ENCODE data around the gene PBX2. TPM values are rescaled to one million over a fixed set of nuclear protein-coding genes. Genes with fewer than 3 reads are reported as not detected.

Gene PBX2, protein sequence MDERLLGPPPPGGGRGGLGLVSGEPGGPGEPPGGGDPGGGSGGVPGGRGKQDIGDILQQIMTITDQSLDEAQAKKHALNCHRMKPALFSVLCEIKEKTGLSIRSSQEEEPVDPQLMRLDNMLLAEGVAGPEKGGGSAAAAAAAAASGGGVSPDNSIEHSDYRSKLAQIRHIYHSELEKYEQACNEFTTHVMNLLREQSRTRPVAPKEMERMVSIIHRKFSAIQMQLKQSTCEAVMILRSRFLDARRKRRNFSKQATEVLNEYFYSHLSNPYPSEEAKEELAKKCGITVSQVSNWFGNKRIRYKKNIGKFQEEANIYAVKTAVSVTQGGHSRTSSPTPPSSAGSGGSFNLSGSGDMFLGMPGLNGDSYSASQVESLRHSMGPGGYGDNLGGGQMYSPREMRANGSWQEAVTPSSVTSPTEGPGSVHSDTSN
- total RNA-seq: 29.0 and 35.4 TPM in 2 replicates

DNA sequence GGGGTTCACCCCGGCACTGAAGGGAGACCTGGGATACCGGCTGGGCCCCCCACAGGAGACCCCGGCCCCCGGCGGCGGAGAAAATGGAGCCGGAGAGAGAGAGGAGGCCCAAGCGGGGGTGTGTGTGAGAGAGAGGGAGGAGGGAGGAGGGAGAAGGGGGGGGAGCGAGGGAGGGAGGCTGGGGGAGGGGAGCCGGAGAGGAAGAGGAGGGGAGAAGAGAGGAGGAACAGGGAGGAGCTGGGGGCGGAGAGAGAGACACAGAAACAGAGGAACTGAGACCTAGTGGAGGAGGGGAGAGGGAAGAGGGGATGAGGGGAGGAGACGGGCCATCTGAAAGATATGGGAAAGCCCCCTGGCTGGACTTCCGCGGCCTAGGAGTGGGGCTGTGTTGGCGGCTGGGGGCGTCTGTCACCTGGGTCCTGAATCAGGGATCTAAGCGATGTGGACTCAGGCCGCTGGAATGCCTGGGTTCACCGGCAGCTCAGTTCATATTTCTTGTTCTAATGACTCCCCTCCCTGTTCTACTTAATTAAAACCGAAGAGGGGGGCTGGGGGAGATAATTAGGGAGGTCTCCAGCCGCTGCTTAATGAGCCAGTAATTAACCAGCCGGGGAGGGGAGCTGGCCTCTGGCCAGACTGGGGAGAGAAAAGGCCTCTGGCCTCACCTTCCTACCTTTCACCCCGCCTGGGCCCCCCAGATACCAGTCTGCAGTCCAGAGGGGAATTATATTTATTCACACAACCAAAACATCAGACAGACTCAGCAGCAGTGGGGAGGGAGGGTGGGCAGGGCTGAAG, at the start of gene PBX2:
PBX2 (minus strand) TSS at position 149 of the 798 bp plus-strand sequence. CDS start 287 bp downstream, outside the sequence.
- peak; percentile 93 for DNase-seq (ENCODE audit: low read depth)
- TF ChIP-seq, protein P1, sequence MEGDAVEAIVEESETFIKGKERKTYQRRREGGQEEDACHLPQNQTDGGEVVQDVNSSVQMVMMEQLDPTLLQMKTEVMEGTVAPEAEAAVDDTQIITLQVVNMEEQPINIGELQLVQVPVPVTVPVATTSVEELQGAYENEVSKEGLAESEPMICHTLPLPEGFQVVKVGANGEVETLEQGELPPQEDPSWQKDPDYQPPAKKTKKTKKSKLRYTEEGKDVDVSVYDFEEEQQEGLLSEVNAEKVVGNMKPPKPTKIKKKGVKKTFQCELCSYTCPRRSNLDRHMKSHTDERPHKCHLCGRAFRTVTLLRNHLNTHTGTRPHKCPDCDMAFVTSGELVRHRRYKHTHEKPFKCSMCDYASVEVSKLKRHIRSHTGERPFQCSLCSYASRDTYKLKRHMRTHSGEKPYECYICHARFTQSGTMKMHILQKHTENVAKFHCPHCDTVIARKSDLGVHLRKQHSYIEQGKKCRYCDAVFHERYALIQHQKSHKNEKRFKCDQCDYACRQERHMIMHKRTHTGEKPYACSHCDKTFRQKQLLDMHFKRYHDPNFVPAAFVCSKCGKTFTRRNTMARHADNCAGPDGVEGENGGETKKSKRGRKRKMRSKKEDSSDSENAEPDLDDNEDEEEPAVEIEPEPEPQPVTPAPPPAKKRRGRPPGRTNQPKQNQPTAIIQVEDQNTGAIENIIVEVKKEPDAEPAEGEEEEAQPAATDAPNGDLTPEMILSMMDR (IDR thresholded peaks at IDR 0.05; ENCODE audit: insufficient read depth, low read depth, low read length): no peak
- peak within 1 kb of the TSS; percentile 85 for H3K4me3 ChIP-seq (ENCODE audit: low read depth, low read length)

DNA sequence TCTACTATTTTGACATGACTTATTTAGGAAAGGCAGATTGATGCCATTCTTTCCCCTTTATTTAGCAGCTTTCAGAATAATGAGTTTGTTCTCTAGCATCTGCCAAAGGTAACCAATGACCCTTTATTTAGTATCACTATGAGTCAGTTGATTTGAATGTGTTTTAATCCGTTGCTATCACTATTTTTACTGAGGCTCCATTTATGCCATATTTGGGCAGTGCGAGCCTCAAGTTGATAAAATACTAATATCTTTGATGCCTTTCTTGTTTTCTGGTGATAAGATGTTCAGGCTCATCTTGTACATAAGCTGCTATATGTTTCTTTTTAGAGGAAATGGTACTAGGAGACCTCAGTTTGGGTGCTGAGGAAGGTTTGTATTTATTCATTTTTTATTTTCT, 49.5 kb upstream of the PBX2 start:
- TF ChIP-seq, protein P1 (IDR thresholded peaks at IDR 0.05; ENCODE audit: insufficient read depth, low read depth, low read length): no peak
- no peak overlapping the region for H3K4me3 ChIP-seq (ENCODE audit: low read depth, low read length)
- no peak for DNase-seq (ENCODE audit: low read depth)

DNA sequence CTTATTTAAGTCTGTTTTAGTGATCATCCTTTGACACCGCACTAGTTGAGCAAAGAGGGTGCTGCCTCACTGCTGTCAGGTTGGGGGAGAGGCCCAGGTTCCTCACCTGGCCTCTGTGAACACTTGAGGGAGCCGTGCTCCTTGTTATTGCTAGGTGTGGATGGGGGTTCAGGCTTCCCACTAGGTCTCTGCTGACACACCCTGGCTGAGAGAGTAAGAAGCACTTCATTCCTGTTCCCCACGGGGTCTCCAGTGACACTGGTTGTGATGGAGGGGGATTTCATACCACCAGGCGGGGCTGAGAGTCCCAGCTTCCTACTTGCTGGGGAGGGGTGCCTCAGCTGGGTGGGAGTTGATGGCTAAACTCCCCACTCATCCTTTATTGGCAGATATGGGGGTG, 44.9 kb upstream of the PBX2 start:
- no peak for DNase-seq (ENCODE audit: low read depth)
- TF ChIP-seq, protein P1 (IDR thresholded peaks at IDR 0.05; ENCODE audit: insufficient read depth, low read depth, low read length): no peak

DNA sequence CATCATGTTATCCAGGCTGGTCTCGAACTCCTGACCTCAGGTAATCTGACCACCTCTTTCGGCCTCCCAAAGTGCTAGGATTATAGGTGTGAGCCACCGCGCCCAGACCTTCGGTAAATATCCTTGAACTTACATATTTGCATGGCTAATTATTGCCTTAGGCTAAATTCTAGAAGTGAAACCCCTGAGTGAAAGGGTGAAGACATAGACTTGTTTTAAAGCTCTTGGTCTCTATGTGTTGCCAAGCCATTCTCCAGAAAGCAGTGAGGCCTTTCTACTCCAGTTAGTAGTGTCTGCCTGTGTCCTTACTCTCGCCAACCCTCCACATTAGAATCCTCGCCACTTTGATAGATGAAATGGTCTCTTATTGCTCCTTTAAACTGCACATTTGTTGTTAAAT, 36.4 kb upstream of the PBX2 start:
- TF ChIP-seq, protein P1 (IDR thresholded peaks at IDR 0.05; ENCODE audit: insufficient read depth, low read depth, low read length): no peak
- H3K4me3 ChIP-seq (ENCODE audit: low read depth, low read length): no peak overlapping the region

More for the DNA sequence above, 44.9 kb upstream of the PBX2 start:
- H3K4me3 ChIP-seq (ENCODE audit: low read depth, low read length): no peak overlapping the region

GRCh38 chr6:32224696-32225095, 34.7 kb upstream of the PBX2 start:
- TF ChIP-seq, protein P1 (IDR thresholded peaks at IDR 0.05; ENCODE audit: insufficient read depth, low read depth, low read length): no peak
- DNase-seq (ENCODE audit: low read depth): no peak
- no peak overlapping the region for H3K4me3 ChIP-seq (ENCODE audit: low read depth, low read length)

More for the DNA sequence above, 36.4 kb upstream of the PBX2 start:
- DNase-seq (ENCODE audit: low read depth): no peak

DNA sequence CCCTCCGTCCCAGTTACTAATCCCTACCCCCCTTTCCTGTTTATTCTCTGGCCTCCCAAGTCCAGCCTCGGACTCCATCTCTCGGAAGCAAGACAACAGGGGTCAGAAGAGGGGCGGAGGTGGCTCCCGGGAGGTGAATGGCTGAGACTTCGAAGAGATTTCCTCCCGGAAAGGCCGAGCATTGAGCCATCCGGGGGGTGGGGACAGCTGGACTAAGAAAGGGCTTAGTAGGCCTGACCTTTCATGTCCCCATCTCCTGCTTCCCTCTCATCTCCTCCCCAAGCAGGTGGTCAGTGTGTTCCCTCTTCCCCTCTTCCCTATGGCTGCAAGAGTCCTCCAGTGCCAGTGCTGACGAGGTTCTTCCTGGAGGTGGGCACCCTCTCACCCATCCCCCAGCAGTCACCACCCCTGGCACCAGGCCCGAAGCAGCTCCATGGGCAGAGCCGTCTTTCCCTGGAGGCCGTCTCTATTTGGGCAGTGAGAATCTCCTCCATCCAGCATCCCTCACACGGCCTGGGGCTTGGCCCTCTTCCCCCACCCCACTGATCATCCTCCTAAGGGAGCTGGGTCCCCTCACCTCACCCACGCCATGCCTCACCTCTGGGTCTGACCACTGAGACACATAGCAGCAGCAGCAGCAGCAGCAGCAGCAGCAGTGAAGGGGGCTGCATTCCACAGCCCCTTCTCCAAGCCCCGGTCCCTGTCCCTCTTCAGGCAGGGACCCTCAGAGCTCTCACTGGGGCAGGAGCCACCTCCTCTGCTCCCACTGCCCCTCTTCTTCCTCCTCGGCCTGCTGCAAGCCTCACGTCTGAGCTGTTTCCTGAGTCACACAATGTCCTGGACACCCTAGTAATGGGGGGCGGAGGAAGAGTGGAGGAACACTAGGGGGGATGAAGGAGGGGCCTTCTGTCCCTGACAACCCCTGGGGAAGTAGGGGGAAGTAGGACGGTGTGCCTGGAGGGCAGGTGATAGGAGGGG, 33.5 kb upstream of the PBX2 start, which contains the start of gene NOTCH4:
NOTCH4 (minus strand) TSS at position 810 of the 978 bp plus-strand sequence; CDS start at position 671, 139 bp downstream.
- no peak within 1 kb of the TSS for H3K4me3 ChIP-seq (ENCODE audit: low read depth, low read length)
- no peak for DNase-seq (ENCODE audit: low read depth)
- TF ChIP-seq, protein P1 (IDR thresholded peaks at IDR 0.05; ENCODE audit: insufficient read depth, low read depth, low read length): no peak
